ENCODE measurements around the gene FBXO38.

The FBXO38 gene

DNA sequence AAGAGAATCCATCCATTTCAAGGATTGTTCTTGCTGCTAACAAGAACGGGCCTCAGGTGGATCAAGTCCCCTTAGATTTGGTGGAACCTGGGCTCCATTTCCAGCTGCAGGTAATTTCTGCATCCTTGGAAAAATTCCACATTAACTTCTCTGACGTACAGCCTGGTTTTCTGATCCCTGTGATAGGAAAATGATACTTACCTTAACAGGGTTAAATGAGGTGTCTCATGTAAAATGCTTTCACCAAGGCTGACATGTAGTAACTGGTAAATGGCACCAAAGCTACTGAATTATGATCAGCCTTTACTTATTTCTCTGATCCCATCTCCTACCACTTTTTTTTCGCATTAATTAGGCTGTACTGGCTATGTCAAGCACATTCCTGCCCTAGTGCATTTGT is 93.7 kb downstream of the FBXO38 start:
- DNase-seq: no peak

DNA sequence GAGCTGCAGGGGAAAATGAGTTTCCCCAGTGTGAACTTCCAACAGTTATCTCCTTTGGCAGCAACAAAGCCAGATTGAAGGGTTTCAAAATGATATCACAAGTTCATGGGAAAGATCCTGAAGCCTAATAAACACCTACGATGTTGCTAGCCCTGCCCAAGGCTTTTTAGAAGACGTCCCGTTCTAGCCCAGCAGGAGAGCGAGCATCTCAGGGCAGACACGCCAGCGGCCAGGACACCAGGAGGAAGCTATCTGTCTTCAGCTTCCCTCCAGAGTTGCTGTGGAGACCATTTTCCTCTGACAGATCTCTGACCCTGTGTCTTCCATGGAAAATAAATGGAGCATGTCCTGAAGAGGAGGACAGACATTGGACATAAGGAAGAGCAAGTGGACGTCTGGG is 98.4 kb downstream of the FBXO38 start:
- no peak for DNase-seq

DNA sequence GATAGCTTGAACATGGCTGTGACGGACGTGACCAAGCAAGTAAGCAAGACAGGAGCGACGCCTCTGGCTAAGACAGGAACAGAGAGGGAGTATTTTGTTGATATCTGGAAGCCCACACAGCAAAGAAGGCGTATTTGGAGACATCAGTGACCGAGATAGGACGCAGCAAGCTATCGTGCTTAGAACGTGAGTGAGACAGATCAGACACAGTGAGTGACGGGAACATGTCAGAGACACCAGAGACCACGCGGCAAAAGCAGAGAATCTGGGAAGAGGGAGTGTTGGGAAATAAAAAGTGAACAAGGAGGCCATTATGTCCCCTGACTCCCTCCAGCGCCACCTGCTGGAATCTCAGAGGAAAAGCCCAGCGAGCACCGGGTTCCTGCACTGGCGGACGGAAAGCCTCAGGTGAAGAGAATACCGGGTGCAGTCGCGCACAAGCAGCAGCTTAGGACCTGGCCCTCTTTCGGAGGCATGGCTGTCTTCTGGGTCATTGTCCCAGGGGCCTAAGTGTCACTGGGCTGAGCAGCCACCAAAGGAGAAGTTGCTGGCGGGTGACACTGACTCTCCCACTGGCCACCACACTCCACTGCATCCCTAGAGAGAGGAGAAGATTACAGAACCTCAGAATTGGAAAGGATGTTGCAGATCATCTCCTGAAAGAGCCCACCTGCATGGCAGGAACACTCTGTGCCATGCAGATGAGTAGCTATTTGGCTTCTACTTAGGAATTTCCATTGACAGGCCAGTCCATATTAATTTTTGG is 99.1 kb downstream of the FBXO38 start:
- DNase-seq: peak in 1 of 2 experiments; percentile 26

DNA sequence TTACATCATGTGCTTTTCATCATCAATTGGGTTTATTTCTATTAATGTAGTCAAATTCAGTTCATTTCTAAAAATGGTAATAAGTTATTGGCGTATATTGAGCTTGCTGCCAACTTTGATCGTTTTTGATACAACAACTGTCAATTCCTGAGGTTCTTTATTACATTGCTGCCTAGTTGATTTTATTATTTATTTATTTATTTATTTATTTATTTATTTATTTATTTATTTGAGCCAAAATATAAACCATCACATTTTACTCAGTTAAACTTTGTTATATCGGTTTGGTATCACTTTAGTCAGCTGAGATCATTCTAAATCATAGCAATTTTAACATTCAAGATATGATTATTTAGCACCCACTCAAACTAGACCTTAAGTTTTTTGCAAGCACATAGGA is 100.0 kb downstream of the FBXO38 start:
- no peak for DNase-seq

DNA sequence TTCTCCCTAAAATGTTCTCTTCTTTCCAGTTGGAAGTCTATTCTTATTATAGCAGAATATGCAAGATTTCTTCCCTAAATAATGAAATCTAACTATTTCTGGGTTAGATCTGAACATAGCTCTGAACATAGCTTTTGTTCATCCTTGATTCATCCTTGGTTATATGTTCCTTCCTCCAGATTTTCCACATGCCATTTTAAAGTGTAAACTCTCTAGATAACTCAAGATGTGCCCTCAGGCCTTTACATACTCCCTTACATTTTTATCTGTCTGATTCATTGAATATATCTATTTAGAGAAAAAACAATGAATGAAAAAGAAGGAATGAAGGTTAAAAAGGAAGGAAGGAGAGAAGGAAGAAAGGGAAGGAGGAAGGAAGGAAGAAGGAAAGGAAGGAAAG is 100.9 kb downstream of the FBXO38 start:
- no peak for DNase-seq

DNA sequence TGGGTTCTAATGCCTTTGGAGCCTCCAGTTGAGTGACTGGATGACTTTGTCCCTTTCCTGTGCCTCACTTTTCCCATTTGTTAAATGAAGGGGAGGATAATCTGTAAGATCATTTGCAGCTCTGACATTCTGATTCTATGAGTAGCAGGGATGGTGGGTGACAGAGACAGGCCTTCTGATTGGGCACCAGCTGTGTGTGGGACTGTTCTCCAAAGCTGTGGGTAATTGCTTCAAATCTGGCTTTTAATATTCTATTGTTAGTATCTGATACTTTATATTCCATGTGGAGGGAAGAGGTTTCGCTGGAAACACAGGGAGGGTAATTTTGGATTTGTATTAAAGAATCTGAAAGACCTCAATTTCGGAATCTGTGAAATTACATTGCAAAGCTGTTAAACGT is 102.7 kb downstream of the FBXO38 start:
- DNase-seq: no peak

DNA sequence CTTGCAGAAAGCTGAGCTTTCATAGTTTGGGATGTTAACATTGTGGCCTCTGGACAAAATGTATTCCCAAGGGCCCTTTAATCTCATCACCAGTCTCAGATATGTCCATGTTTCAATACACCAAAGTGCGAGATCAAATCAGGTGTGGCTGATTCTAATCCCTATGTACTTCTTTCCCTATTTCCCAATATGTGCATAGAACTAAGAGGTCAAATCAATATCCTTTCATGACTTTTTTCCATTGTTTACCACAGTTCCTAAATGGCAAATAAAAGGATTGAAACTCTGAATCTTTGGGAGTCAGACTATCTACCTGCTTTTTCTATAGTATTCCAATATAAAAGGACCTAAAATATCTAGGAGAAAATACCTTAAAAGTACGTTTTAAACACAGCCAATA is 105.0 kb downstream of the FBXO38 start:
- DNase-seq: no peak

DNA sequence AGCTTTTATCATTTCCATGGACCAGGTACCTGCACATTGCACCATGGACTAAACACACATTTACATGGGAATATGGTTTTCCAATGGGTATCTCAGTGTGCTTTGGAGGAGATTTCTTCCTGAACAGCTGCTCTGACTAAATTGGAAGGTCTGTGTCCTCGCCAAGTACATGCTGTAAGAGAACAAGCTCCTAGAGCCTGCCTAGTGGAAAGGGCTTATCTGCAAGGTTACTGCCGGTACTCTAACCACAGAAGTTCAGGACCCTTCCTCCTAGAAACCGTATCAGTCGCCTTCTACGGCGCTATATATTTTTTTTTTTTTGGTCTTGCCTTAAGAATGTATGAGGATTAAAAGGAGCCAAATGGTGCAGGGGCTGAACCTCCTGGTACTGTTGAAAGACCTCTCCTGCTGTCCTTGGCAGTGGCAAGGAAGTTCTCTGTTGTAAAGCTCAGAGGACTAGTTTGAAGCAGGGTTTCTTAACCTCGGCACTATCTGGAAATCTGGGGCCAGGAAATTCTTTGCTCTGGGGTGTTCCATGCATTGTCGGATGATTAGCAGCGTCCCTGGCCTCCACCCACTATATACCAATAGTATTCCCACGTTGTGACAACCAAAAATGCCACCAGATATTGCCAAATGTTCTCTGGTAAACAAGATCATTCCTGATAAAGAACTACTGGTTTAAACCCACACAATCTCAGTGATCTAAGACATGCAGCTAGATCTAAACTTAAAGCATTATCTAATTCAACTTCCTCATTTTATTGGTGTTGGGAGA is 107.4 kb downstream of the FBXO38 start:
- DNase-seq: no peak

DNA sequence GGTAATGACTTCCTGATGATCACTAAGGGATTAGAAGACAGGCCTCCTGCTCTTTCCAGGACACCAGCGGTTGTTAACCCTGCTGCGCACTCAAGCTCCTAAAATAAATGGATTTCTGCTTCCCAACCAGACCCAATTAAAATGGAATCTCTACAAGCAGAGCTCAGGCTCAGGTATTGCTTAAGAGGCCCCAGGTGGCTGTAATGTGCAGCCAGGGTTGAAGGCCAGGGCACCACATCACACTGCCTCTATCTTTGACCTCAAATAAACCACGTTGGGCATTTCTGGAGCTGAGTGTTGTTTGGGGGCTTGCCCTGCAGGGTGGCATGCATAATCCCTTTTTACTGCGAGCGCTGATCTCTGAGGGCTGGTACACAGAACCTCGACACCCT is 108.0 kb downstream of the FBXO38 start:
- no peak for DNase-seq

DNA sequence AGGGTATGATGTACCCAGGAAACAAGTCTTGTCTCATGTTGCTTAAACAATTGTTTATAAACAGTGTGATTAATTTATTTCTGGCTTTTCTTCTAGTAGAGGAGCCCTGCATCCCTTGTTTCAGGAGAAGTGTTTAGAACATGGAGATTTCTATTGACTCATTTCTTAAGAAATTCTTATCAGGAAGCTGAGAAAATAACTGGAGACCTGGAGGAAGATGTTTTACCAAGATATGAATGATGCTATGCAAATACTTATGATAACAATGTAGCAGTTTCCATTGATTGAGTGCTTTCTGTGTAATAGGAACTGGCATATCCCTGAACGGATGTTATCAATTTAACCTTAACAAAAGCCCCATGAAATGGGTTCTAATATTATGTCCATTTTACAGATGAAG is 108.6 kb downstream of the FBXO38 start:
- DNase-seq: no peak
